ENCODE results near the gene OR51B5.
A peak's percentile ranks its signal among the peaks of the same experiment; 100 is the strongest.

OR51B5 gene

GRCh38 chr11:5293028-5293427, 50.3 kb downstream of the OR51B5 start:
- Histone ChIP-seq H3K36me3 (replicated peaks; ENCODE audit: low read depth, low read length) (no peaks in the 10 kb centered on the region), H3K4me1 (ENCODE audit: low read length) (peaks cover 20% of the 10 kb centered on the region), H3K9me3 (ENCODE audit: insufficient read depth, low read length) (no peaks in the 10 kb centered on the region), H2AFZ (ENCODE audit: low read depth, low read length) (peak overlapping the region; percentile 57; the same call in 1 of the 2 replicates), H3K9ac (ENCODE audit: low read length) (no peak overlapping the region), H3K27me3 (ENCODE audit: low read depth, low read length) (0 out of 2 replicates have a peak, but pooled peaks cover 3% of the 10 kb centered on the region), H4K20me1 (ENCODE audit: insufficient read depth, low read length) (no peaks in the 10 kb centered on the region), H3K27ac (ENCODE audit: low read length) (peak overlapping the region; percentile 17; the same call in 1 of the 2 replicates), H3K4me2 (ENCODE audit: low read length) (peak overlapping the region; percentile 11; the same call in 1 of the 2 replicates), H3K79me2 (ENCODE audit: low read length) (no peaks in the 10 kb centered on the region), H3K4me3 (ENCODE audit: low read length) (no peak overlapping the region)
- TF ChIP-seq EZH2phosphoT487 (IDR thresholded peaks at IDR 0.05; ENCODE audit: low read depth) (no peak), CTCF (IDR thresholded peaks at IDR 0.05; ENCODE audit: low read depth, low read length) (no peak)
